A673 (cell line): ENCODE results near the gene LAMP1.

Experiments
- CTCF ChIP-seq: fragments of 300-800, 200-600 bp; sonication (generic); conservative IDR thresholded peaks from 2 replicates; pipeline ENCODE4 v1.5.1; 2017; ENCODE audit warnings: low read depth, mild to moderate bottlenecking, antibody characterized with exemption, low read length, moderate library complexity, mixed read lengths
- EZH2 ChIP-seq: fragments of 200-600 bp; sonication (generic); IDR thresholded peaks from 2 replicates; pipeline ENCODE4 v1.6.1; 2017; ENCODE audit warnings: borderline replicate concordance, low read depth, mild to moderate bottlenecking, mixed read lengths, antibody characterized with exemption, low read length; ENCODE audit not compliant: poor library complexity, severe bottlenecking

DNA sequence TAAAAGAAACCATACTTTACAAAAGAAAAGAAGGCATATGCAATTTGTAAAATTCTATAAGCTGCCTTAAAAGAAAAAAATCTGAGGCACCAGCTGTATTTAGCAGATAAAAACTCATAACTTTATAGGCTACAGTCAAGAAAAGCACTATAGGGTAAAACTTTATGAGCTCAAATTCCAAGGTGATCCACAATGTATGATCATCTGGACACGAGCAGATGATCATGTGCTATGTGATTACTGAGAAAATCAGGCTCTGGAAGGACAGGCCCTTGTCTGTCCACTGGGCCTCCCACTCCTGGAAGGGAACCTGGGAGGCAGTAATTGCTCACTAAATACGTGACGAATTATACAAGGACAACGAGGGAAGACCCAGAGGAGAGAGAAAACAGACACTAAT, 59.6 kb downstream of the LAMP1 start:
- TF ChIP-seq CTCF (no peak), EZH2 (no peak)
